Mesothelial cell of epicardium (in vitro differentiated cells): ENCODE data around the gene HSD17B8. TPM values are rescaled to one million over a fixed set of nuclear protein-coding genes. Genes with fewer than 3 reads are reported as not detected.

Experiments
- DNase-seq, 2 experiments: peaks; one replicate each; pipeline ENCODE4 v3.0.0; 2021; ENCODE audit warnings: low spot score in 2 of 2; ENCODE audit not compliant: unreplicated experiment in 2 of 2
- H3K27ac Mint-ChIP-seq: 2 replicates; pipeline ENCODE4 v1.8.0; 2021; ENCODE audit warnings: mixed read lengths
- H3K27me3 Mint-ChIP-seq: 2 replicates; pipeline ENCODE4 v1.8.0; 2021; ENCODE audit warnings: low read depth, mixed read lengths
- H3K36me3 Mint-ChIP-seq: 2 replicates; pipeline ENCODE4 v1.8.0; 2021; ENCODE audit warnings: mixed read lengths
- H3K4me1 Mint-ChIP-seq: 2 replicates; pipeline ENCODE4 v1.8.0; 2021; ENCODE audit warnings: mixed read lengths
- H3K4me3 Mint-ChIP-seq: 2 replicates; pipeline ENCODE4 v1.8.0; 2021; ENCODE audit warnings: mild to moderate bottlenecking, moderate library complexity, mixed read lengths
- H3K9me3 Mint-ChIP-seq: 2 replicates; pipeline ENCODE4 v1.8.0; 2021; ENCODE audit warnings: mixed read lengths
- total RNA-seq: library from RNA; stranded (reverse); gene quantifications from 3 replicates; pipeline ENCODE4 v1.2.1, GENCODE V29; 2021
- TF ChIP-seq, protein P1 (sequence below): fragments of 200-600 bp; sonication (generic); IDR thresholded peaks from one replicate; pipeline ENCODE4 v1.5.0; 2021; ENCODE audit warnings: antibody characterized with exemption; ENCODE audit not compliant: unreplicated experiment

HSD17B8 gene
- total RNA-seq, result 15.0 to 15.3 TPM (median 15.1 TPM) in 3 replicates

DNA sequence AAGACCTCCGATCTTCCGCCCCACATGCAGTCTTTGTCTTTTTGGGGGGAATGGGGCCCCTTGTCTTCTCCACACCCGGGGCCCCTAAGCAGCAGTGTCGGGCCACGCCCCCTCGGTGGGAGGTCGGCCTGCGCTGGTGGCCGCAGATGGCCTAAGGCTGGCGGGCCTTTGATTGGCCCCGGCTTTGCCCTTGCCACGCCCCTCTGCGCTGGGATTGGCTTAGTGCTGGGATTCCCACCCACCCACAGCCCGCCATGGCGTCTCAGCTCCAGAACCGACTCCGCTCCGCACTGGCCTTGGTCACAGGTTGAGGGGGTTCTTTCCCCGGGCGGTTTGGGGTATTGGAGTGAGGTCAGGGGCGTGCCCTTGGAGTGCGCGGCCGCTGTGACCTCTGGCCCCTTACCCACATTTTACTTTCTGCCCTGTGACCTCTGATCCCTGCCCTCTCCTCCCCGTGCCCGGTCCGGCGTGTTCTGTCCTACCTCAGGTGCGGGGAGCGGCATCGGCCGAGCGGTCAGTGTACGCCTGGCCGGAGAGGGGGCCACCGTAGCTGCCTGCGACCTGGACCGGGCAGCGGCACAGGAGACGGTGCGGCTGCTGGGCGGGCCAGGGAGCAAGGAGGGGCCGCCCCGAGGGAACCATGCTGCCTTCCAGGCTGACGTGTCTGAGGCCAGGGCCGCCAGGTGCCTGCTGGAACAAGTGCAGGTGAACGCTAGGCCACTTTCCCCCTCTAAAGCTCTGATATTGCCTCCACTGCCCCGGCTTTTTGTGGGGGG is at the start of gene HSD17B8:
HSD17B8 (plus strand) TSS at position 241 of the 776 bp plus-strand sequence; CDS start at position 255, 14 bp downstream.
- no peaks in the 10 kb centered on the region for H3K9me3 Mint-ChIP-seq
- peaks cover 19% of the 10 kb centered on the region for H3K36me3 Mint-ChIP-seq
- H3K27ac Mint-ChIP-seq, result peak within 1 kb of the TSS; percentile 86
- TF ChIP-seq, protein P1, sequence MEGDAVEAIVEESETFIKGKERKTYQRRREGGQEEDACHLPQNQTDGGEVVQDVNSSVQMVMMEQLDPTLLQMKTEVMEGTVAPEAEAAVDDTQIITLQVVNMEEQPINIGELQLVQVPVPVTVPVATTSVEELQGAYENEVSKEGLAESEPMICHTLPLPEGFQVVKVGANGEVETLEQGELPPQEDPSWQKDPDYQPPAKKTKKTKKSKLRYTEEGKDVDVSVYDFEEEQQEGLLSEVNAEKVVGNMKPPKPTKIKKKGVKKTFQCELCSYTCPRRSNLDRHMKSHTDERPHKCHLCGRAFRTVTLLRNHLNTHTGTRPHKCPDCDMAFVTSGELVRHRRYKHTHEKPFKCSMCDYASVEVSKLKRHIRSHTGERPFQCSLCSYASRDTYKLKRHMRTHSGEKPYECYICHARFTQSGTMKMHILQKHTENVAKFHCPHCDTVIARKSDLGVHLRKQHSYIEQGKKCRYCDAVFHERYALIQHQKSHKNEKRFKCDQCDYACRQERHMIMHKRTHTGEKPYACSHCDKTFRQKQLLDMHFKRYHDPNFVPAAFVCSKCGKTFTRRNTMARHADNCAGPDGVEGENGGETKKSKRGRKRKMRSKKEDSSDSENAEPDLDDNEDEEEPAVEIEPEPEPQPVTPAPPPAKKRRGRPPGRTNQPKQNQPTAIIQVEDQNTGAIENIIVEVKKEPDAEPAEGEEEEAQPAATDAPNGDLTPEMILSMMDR, result no peak
- peak within 1 kb of the TSS; percentile 99 for H3K4me3 Mint-ChIP-seq
- peaks cover 63% of the 10 kb centered on the region for H3K4me1 Mint-ChIP-seq
- peak; percentile 90 for DNase-seq
- H3K27me3 Mint-ChIP-seq, result no peaks in the 10 kb centered on the region

GRCh38 chr6:33156561-33156960 is 47.9 kb upstream of the HSD17B8 start:
- H3K4me3 Mint-ChIP-seq, result no peak overlapping the region
- H3K9me3 Mint-ChIP-seq, result peaks cover 12% of the 10 kb centered on the region
- no peak overlapping the region for H3K27ac Mint-ChIP-seq
- no peaks in the 10 kb centered on the region for H3K36me3 Mint-ChIP-seq
- H3K4me1 Mint-ChIP-seq, result peaks cover 6% of the 10 kb centered on the region
- TF ChIP-seq, protein P1, result no peak
- DNase-seq, result no peak
- peaks cover 7% of the 10 kb centered on the region for H3K27me3 Mint-ChIP-seq

DNA sequence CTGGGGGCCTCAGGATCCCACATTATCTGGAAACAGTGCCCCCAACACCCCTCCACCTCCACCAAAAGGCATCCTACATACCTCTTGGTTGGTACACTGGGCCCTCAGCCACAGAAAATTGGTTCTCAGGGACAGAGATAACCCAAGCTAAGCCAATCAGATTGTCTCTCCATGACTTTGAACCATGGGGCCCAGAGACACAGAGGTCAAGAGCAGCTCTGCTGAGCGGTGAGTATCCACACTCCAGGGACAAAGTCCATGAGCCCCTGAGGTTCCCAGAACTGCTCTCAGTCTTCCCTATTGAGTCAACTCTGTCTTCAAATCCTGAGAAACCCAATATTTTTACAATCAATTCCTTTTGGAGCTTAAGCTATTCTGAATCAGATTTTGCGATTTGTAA is 47.5 kb upstream of the HSD17B8 start:
- Mint-ChIP-seq H3K4me1 (peaks cover 9% of the 10 kb centered on the region), H3K4me3 (no peak overlapping the region), H3K36me3 (no peaks in the 10 kb centered on the region), H3K9me3 (peaks cover 8% of the 10 kb centered on the region), H3K27ac (no peak overlapping the region), H3K27me3 (peaks cover 7% of the 10 kb centered on the region)
- no peak for DNase-seq
- TF ChIP-seq, protein P1, result no peak

- no peak for DNase-seq
- H3K36me3 Mint-ChIP-seq, result no peaks in the 10 kb centered on the region
- H3K27me3 Mint-ChIP-seq, result peaks cover 3% of the 10 kb centered on the region
- H3K4me1 Mint-ChIP-seq, result peaks cover 10% of the 10 kb centered on the region
- TF ChIP-seq, protein P1, result no peak
- H3K9me3 Mint-ChIP-seq, result no peaks in the 10 kb centered on the region
- no peak overlapping the region for H3K27ac Mint-ChIP-seq
- H3K4me3 Mint-ChIP-seq, result no peak overlapping the region
These were observed 44.4 kb upstream of the HSD17B8 start for GRCh38 chr6:33160096-33160495.

- H3K4me1 Mint-ChIP-seq, result peaks cover 10% of the 10 kb centered on the region
These were observed 43.6 kb upstream of the HSD17B8 start for GRCh38 chr6:33160728-33161344.

More at GRCh38 chr6:33160728-33161344, 43.6 kb upstream of the HSD17B8 start:
- H3K27me3 Mint-ChIP-seq, result peaks cover 3% of the 10 kb centered on the region
- DNase-seq, result no peak
- no peaks in the 10 kb centered on the region for H3K36me3 Mint-ChIP-seq
- TF ChIP-seq, protein P1, result no peak
- no peaks in the 10 kb centered on the region for H3K9me3 Mint-ChIP-seq
- H3K27ac Mint-ChIP-seq, result no peak overlapping the region
- peak overlapping the region; percentile 84 for H3K4me3 Mint-ChIP-seq
